HepG2 (cell line): Measurements from ENCODE around the gene VCPKMT. TPM values are rescaled to one million over a fixed set of nuclear protein-coding genes. Genes with fewer than 3 reads are reported as not detected.
"Not testable (repeated sequence)": the region's sequence is repeated elsewhere in the genome, so short reads cannot be mapped to it uniquely, and the experiment has no call there.

Source experiments
- ATAC-seq: fragments of 200-7000 bp; cut with Tn5 transposase; 3 replicates; pipeline ENCODE4 v1.9.1; 2020; ENCODE audit warnings: mild to moderate bottlenecking, moderate library complexity
- BruUV-seq: library from RNA; stranded (reverse); fragments of 400-500 nt; replicated peaks from 2 replicates; lab custom pipeline; 2021; lab: Mats Ljungman, UMichigan
- CTCF ChIA-PET: fragments of 300-600 bp; formaldehyde crosslinking; extraction: SDS; loops from one replicate; lab custom pipeline; 2021; ENCODE audit warnings: low total read pairs, inconsistent platforms, low intra/inter-chr PET ratio; lab: Yijun Ruan, JAX
- POLR2A ChIA-PET: fragments of 350-600 bp; sonication (Branson Sonifier 250); formaldehyde crosslinking; loops from one replicate; lab custom pipeline; 2020; ENCODE audit warnings: antibody characterized with exemption, inconsistent platforms; lab: Yijun Ruan, JAX
- DNase-seq: peaks from one replicate; pipeline ENCODE4 v3.0.0-alpha.2; 2015; ENCODE audit warnings: low spot score
- FAIRE-seq: peaks from 3 replicates; lab custom pipeline; 2011; peaks lifted over from hg19 to GRCh38; lab: Jason Lieb, UNC
- H2AFZ ChIP-seq: one replicate; pipeline ENCODE4 v1.6.1; 2011; ENCODE audit warnings: low read length, inconsistent platforms
- H3K27ac ChIP-seq: fragments of 300-600 bp; 3 replicates; pipeline ENCODE4 v1.8.0; 2011; ENCODE audit warnings: mixed run types, mild to moderate bottlenecking, mixed read lengths, low read length, inconsistent platforms; ENCODE audit not compliant: insufficient read depth; ENCODE audit errors: extremely low read length
- H3K27me3 ChIP-seq, 2 experiments: fragments of 200-600 bp in 1 of 2; 2 replicates in 1 of 2; 3 replicates in 1 of 2; pipeline versions ENCODE4 v1.6.0 to v1.8.0; 2011; ENCODE audit warnings: low read length in 2 of 2, mild to moderate bottlenecking in 2 of 2, moderate library complexity in 2 of 2, inconsistent platforms in 1 of 2; ENCODE audit not compliant: insufficient read depth in 2 of 2, control insufficient read depth in 1 of 2
- H3K36me3 ChIP-seq, 2 experiments: fragments of 200-600 bp in 1 of 2; replicated peaks in 1 of 2; 2 replicates in 1 of 2; 3 replicates in 1 of 2; pipeline versions ENCODE4 v1.5.1 to v1.8.0; 2011; ENCODE audit warnings: low read length in 2 of 2, inconsistent platforms in 1 of 2; ENCODE audit not compliant: insufficient read depth in 2 of 2, control insufficient read depth in 1 of 2
- H3K4me1 ChIP-seq: 2 replicates; pipeline ENCODE4 v1.5.1; 2012; ENCODE audit warnings: low read length, inconsistent platforms; ENCODE audit not compliant: insufficient read depth
- H3K4me2 ChIP-seq: 2 replicates; pipeline ENCODE4 v1.6.0; 2011; ENCODE audit warnings: low read depth, low read length, inconsistent platforms
- H3K4me3 ChIP-seq, 3 experiments: fragments of 200-600 bp in 1 of 3; sonication (generic), shearing (Covaris generic) in 1 of 3; replicated peaks in 1 of 3; 2 replicates each; pipeline ENCODE4 v1.5.1; 2011 to 2016; ENCODE audit warnings: low read length in 3 of 3, inconsistent platforms in 2 of 3, low read depth in 2 of 3, mild to moderate bottlenecking in 2 of 3, control low read depth in 1 of 3, mixed read lengths in 1 of 3; ENCODE audit not compliant: insufficient read depth in 1 of 3
- H3K79me2 ChIP-seq: one replicate; pipeline ENCODE4 v1.6.1; 2011; ENCODE audit warnings: low read length, inconsistent platforms; ENCODE audit not compliant: insufficient read depth
- H3K9ac ChIP-seq: 2 replicates; pipeline ENCODE4 v1.6.0; 2011; ENCODE audit warnings: mild to moderate bottlenecking, low read depth, low read length, inconsistent platforms; ENCODE audit not compliant: insufficient read depth
- H3K9me3 ChIP-seq: 2 replicates; pipeline ENCODE4 v1.5.1; 2012; ENCODE audit warnings: mild to moderate bottlenecking, low read length
- H4K20me1 ChIP-seq: 2 replicates; pipeline ENCODE4 v1.6.0; 2011; ENCODE audit warnings: inconsistent platforms, mild to moderate bottlenecking, low read length, moderate library complexity; ENCODE audit not compliant: insufficient read depth
- HIVEP1 ChIP-seq: sonication (generic); formaldehyde crosslinking; IDR thresholded peaks from 2 replicates; pipeline ENCODE4 v1.4.0; 2020; ENCODE audit warnings: mild to moderate bottlenecking, missing genetic modification reagents
- HOXA3 ChIP-seq: sonication (generic); formaldehyde crosslinking; IDR thresholded peaks from 2 replicates; pipeline ENCODE4 v1.5.0; 2020; ENCODE audit warnings: missing genetic modification reagents
- NFYC ChIP-seq: IDR thresholded peaks from 2 replicates; pipeline ENCODE4 v1.6.1; 2016; ENCODE audit warnings: missing genetic modification reagents, missing compliant biosample characterization
- NR2F1 ChIP-seq, 2 experiments: fragments of 450-650 bp in 1 of 2; formaldehyde crosslinking in 1 of 2; IDR thresholded peaks; 2 replicates each; pipeline versions ENCODE4 v1.5.0 to v1.6.1; 2016 to 2020; ENCODE audit warnings: mild to moderate bottlenecking in 1 of 2, missing compliant biosample characterization in 1 of 2, missing genetic modification reagents in 1 of 2, moderate library complexity in 1 of 2
- PPARG ChIP-seq: conservative IDR thresholded peaks from 2 replicates; pipeline ENCODE4 v1.6.1; 2016; ENCODE audit warnings: missing biosample characterization, missing genetic modification reagents
- TFDP2 ChIP-seq: sonication (generic); formaldehyde crosslinking; IDR thresholded peaks from 2 replicates; pipeline ENCODE4 v1.4.0; 2020; ENCODE audit warnings: missing genetic modification reagents
- ZNF20 ChIP-seq: sonication (generic); formaldehyde crosslinking; IDR thresholded peaks from 2 replicates; pipeline ENCODE4 v1.4.0; 2020; ENCODE audit warnings: mild to moderate bottlenecking, moderate library complexity, missing genetic modification reagents
- ZNF33B ChIP-seq: sonication (generic); formaldehyde crosslinking; IDR thresholded peaks from 2 replicates; pipeline ENCODE4 v1.5.1; 2020; ENCODE audit warnings: mild to moderate bottlenecking, missing genetic modification reagents
- ZNF766 ChIP-seq: sonication (generic); formaldehyde crosslinking; IDR thresholded peaks from 2 replicates; pipeline ENCODE4 v1.5.0; 2020; ENCODE audit warnings: missing genetic modification reagents, borderline replicate concordance
- ZNF777 ChIP-seq: sonication (generic); formaldehyde crosslinking; IDR thresholded peaks from 2 replicates; pipeline ENCODE4 v1.4.0; 2020; ENCODE audit warnings: missing genetic modification reagents
- ZSCAN31 ChIP-seq: sonication (generic); formaldehyde crosslinking; IDR thresholded peaks from 2 replicates; pipeline ENCODE4 v1.5.0; 2020; ENCODE audit warnings: low read depth, mild to moderate bottlenecking, missing genetic modification reagents
- WGBS: methylation state at CpG from one replicate; pipeline ENCODE4 v1.1.6; 2017; ENCODE audit warnings: low lambda C conversion rate; 5-methylcytosine and 5-hydroxymethylcytosine counted together
- in situ Hi-C: cut with HindIII; loops from 2 replicates; pipeline ENCODE4 v1.10.0; 2017; ENCODE audit warnings: low pct_unique_long_range_greater_than_20kb; ENCODE audit not compliant: extremely low pct_ligation_motif_present
- intact Hi-C: fragments of 100-400 bp; cut with micrococcal nuclease; formaldehyde crosslinking; loops from one replicate; pipeline ENCODE4 v1.10.0; 2022; ENCODE audit not compliant: unreplicated experiment
- polyA plus RNA-seq, 8 experiments: library from polyadenylated mRNA; depleted of rRNA in 3 of 8; stranded (reverse) in 7 of 8; unstranded in 1 of 8; fragments of >200 nt; fragmentation: Illumina TruSeq in 4 of 8; extraction: Trizol in 4 of 8; gene quantifications; 2 replicates each; pipeline versions ENCODE4 v1.2.1 to v1.2.3, GENCODE V29; 2011 to 2016; ENCODE audit warnings: low read depth in 4 of 8, missing spikeins in 1 of 8, mixed read lengths in 1 of 8; ENCODE audit not compliant: insufficient read depth in 1 of 8
- total RNA-seq, 5 experiments: library from RNA; depleted of rRNA; stranded (reverse); fragments of >200 nt; fragmentation: Illumina TruSeq; extraction: Trizol; gene quantifications; 2 replicates each; pipeline ENCODE4 v1.2.3, GENCODE V29; 2016; ENCODE audit warnings: low read depth in 1 of 5
- TF ChIP-seq, protein P1 (sequence below): sonication (generic); formaldehyde crosslinking; IDR thresholded peaks from 2 replicates; pipeline ENCODE4 v1.8.0; 2022; ENCODE audit warnings: mild to moderate bottlenecking, missing genetic modification reagents

Gene VCPKMT
- total and polyA plus RNA-seq, 2 of the 13 experiments (the other 11 are each of a cell fraction or from before 2014, with no cell fraction given): 3.9 to 5.4 TPM

DNA sequence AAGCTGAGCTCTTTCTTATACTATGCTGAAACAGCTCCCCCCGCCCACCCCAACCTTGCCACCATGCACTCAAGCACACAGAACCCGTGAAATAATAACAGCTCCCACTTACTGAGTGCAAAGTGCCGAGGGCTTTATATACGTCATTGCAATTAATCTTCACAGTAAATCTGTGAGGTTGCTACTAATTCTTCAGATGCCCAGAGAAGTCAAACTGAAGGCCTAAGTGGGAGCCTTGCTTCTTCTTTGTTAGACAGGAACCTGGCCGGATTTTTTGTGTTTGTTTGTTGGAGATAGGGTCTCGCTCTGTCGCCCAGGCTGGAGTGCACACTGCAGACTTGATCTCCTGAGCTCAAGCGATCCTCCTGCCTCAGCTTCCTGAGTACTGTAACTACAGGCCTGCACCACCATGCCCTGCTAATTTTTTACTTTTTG lies 34.0 kb downstream of the VCPKMT start:
- no peak for FAIRE-seq
- Histone ChIP-seq H3K36me3 (no peaks in the 10 kb centered on the region), H2AFZ (no peak overlapping the region), H3K4me3 (no peak overlapping the region), H3K27ac (no peak overlapping the region), H3K4me1 (no peaks in the 10 kb centered on the region), H3K9ac (no peak overlapping the region), H3K27me3 (0 out of 5 replicates have a peak, but pooled peaks cover 0 to 1% of the 10 kb centered on the region in 2 experiments), H4K20me1 (no peaks in the 10 kb centered on the region), H3K9me3 (no peaks in the 10 kb centered on the region), H3K79me2 (no peaks in the 10 kb centered on the region), H3K4me2 (no peak overlapping the region)
- CTCF ChIA-PET: no interaction called here
- in situ Hi-C loops (no loop called here), intact Hi-C loops (no loop called here)
- no TSS peak for BruUV-seq
- POLR2A ChIA-PET: no interaction called here
- no peak for DNase-seq
- peak; percentile 33; the same call in 2 of the 3 replicates for ATAC-seq
- no peak for TF ChIP-seq ZNF33B (CRISPR knock-in tag)
- TF ChIP-seq HOXA3 (CRISPR knock-in tag): no peak
- no peak for TF ChIP-seq TFDP2 (CRISPR knock-in tag)
- TF ChIP-seq HIVEP1 (CRISPR knock-in tag): no peak
- TF ChIP-seq NR2F1 (CRISPR knock-in tag; IDR thresholded peaks at IDR 0.05): no peak
- TF ChIP-seq, protein P1, sequence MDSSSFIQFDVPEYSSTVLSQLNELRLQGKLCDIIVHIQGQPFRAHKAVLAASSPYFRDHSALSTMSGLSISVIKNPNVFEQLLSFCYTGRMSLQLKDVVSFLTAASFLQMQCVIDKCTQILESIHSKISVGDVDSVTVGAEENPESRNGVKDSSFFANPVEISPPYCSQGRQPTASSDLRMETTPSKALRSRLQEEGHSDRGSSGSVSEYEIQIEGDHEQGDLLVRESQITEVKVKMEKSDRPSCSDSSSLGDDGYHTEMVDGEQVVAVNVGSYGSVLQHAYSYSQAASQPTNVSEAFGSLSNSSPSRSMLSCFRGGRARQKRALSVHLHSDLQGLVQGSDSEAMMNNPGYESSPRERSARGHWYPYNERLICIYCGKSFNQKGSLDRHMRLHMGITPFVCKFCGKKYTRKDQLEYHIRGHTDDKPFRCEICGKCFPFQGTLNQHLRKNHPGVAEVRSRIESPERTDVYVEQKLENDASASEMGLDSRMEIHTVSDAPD (CRISPR knock-in tag): no peak
- no peak for TF ChIP-seq PPARG
- TF ChIP-seq ZNF766: no peak
- no peak for TF ChIP-seq ZNF20 (CRISPR knock-in tag)
- TF ChIP-seq NFYC (CRISPR knock-in tag): no peak
- TF ChIP-seq ZNF777 (CRISPR knock-in tag): no peak
- TF ChIP-seq ZSCAN31 (CRISPR knock-in tag): no peak
- WGBS: 46% methylated on average over 7 of the region's 8 CpGs

DNA sequence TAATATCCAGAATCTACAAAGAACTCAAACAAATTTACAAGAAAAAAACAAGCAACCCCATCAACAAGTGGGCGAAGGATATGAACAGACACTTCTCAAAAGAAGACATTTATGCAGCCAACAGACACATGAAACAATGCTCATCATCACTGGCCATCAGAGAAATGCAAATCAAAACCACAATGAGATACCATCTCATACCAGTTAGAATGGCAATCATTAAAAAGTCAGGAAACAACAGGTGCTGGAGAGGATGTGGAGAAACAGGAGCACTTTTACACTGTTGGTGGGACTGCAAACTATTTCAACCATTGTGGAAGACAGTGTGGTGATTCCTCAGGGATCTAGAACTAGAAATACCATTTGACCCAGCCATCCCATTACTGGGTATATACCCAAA lies 37.3 kb downstream of the VCPKMT start:
- H3K9me3 ChIP-seq, ATAC-seq, H3K4me3 ChIP-seq, H3K27ac ChIP-seq, in situ Hi-C loops, H2AFZ ChIP-seq, H3K79me2 ChIP-seq, H3K9ac ChIP-seq, DNase-seq, H3K36me3 ChIP-seq, BruUV-seq, FAIRE-seq, intact Hi-C loops, POLR2A ChIA-PET, H3K27me3 ChIP-seq, CTCF ChIA-PET, H3K4me1 ChIP-seq, H4K20me1 ChIP-seq, H3K4me2 ChIP-seq: not testable (repeated sequence)
- WGBS: 61% methylated on average over 1 of the region's 1 CpG
